Hepatocyte (in vitro differentiated cells): ENCODE data around the gene SFTPD. TPM values are rescaled to one million over a fixed set of nuclear protein-coding genes. Genes with fewer than 3 reads are reported as not detected.
"Not testable (repeated sequence)": the region's sequence is repeated elsewhere in the genome, so short reads cannot be mapped to it uniquely, and the experiment has no call there.

Source experiments
- DNase-seq: peaks from one replicate; pipeline ENCODE4 v3.0.0-alpha.2; 2016; ENCODE audit warnings: low spot score
- H2AFZ ChIP-seq: fragments of 200-600 bp; sonication (generic); 2 replicates; pipeline ENCODE4 v1.6.0; 2016; ENCODE audit warnings: antibody characterized with exemption, mild to moderate bottlenecking
- H3K27ac ChIP-seq: fragments of 200-600 bp; sonication (generic); 2 replicates; pipeline ENCODE4 v1.5.1; 2016; ENCODE audit warnings: mild to moderate bottlenecking
- H3K27me3 ChIP-seq: fragments of 200-600 bp; sonication (generic); 2 replicates; pipeline ENCODE4 v1.6.1; 2016
- H3K36me3 ChIP-seq: fragments of 200-600 bp; sonication (generic); replicated peaks from 2 replicates; pipeline ENCODE4 v1.5.1; 2016; ENCODE audit warnings: low read depth; ENCODE audit not compliant: insufficient read depth
- H3K4me1 ChIP-seq: fragments of 200-600 bp; sonication (generic); 2 replicates; pipeline ENCODE4 v1.5.1; 2016; ENCODE audit warnings: mild to moderate bottlenecking, moderate library complexity; ENCODE audit not compliant: insufficient read depth
- H3K4me2 ChIP-seq: fragments of 200-600 bp; sonication (generic); 2 replicates; pipeline ENCODE4 v1.6.0; 2016
- H3K4me3 ChIP-seq: fragments of 200-600 bp; sonication (generic); 2 replicates; pipeline ENCODE4 v1.5.1; 2016; ENCODE audit warnings: mild to moderate bottlenecking
- H3K79me2 ChIP-seq: fragments of 200-600 bp; sonication (generic); 2 replicates; pipeline ENCODE4 v1.6.0; 2017; ENCODE audit warnings: mild to moderate bottlenecking
- H3K9me2 ChIP-seq: fragments of 200-600 bp; sonication (generic); replicated peaks from 2 replicates; pipeline ENCODE4 v1.6.0; 2017; ENCODE audit warnings: mild to moderate bottlenecking; ENCODE audit not compliant: insufficient read depth
- H3K9me3 ChIP-seq: fragments of 200-600 bp; sonication (generic); 2 replicates; pipeline ENCODE4 v1.5.1; 2016; ENCODE audit warnings: low read depth, mild to moderate bottlenecking
- H4K20me1 ChIP-seq: fragments of 200-600 bp; sonication (generic); 2 replicates; pipeline ENCODE4 v1.6.0; 2016; ENCODE audit warnings: mild to moderate bottlenecking; ENCODE audit not compliant: insufficient read depth, poor library complexity, severe bottlenecking
- EZH2 ChIP-seq: fragments of 200-600 bp; sonication (generic); IDR thresholded peaks from 2 replicates; pipeline ENCODE4 v1.6.1; 2016; ENCODE audit warnings: antibody characterized with exemption, mild to moderate bottlenecking, borderline replicate concordance
- EZH2phosphoT487 ChIP-seq: fragments of 200-600 bp; sonication (generic); IDR thresholded peaks from one replicate; pipeline ENCODE4 v1.6.1; 2018; ENCODE audit warnings: antibody characterized with exemption, mild to moderate bottlenecking, low read depth, moderate library complexity; ENCODE audit not compliant: unreplicated experiment, severe bottlenecking
- WGBS: methylation state at CpG from one replicate; pipeline ENCODE4 v1.1.6; 2016; ENCODE audit warnings: low lambda C conversion rate; ENCODE audit errors: missing lambda C conversion rate; 5-methylcytosine and 5-hydroxymethylcytosine counted together
- polyA plus RNA-seq: library from polyadenylated mRNA; unstranded; fragments of >200 nt; fragmentation: Nextera tagmentation; extraction: Ambion mirVana; gene quantifications from 2 replicates; pipeline ENCODE4 v1.2.1, GENCODE V29; 2016
- total RNA-seq: library from RNA; depleted of rRNA; stranded (reverse); fragments of >200 nt; gene quantifications from 2 replicates; pipeline ENCODE4 v1.2.3, GENCODE V29; 2014
- TF ChIP-seq, protein P1 (sequence below): fragments of 200-600 bp; sonication (generic); IDR thresholded peaks from 2 replicates; pipeline ENCODE4 v1.5.1; 2016; ENCODE audit warnings: antibody characterized with exemption, mild to moderate bottlenecking; ENCODE audit not compliant: poor library complexity

Gene SFTPD
- total and polyA plus RNA-seq, 2 experiments from 2014 or later: 55.5 to 233 TPM

DNA sequence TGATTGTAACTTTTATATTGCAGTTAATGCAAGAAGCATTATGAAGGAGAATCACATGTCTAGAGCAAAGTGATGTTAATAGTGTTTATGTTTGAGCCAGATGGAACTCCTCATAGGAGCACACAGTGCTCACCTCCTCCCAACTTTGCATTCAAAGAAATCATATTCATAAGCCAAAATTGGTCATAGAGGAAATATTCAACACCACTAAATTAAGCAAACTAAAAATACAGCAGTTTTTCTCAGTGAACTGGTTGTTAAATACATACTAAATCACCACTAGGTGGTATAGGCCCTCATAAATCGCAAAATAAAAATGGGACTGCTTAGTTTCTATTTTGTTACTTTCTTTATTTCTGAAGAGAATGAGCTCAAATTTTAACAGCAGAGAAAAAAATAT, 34.4 kb downstream of the SFTPD start:
- not testable (repeated sequence) for H4K20me1 ChIP-seq, DNase-seq, H3K9me3 ChIP-seq, H2AFZ ChIP-seq, H3K27me3 ChIP-seq, H3K27ac ChIP-seq, H3K79me2 ChIP-seq, H3K4me1 ChIP-seq, H3K9me2 ChIP-seq, H3K36me3 ChIP-seq, H3K4me3 ChIP-seq, H3K4me2 ChIP-seq
- 93% methylated on average over 1 of the region's 1 CpG for WGBS
- TF ChIP-seq, protein P1, sequence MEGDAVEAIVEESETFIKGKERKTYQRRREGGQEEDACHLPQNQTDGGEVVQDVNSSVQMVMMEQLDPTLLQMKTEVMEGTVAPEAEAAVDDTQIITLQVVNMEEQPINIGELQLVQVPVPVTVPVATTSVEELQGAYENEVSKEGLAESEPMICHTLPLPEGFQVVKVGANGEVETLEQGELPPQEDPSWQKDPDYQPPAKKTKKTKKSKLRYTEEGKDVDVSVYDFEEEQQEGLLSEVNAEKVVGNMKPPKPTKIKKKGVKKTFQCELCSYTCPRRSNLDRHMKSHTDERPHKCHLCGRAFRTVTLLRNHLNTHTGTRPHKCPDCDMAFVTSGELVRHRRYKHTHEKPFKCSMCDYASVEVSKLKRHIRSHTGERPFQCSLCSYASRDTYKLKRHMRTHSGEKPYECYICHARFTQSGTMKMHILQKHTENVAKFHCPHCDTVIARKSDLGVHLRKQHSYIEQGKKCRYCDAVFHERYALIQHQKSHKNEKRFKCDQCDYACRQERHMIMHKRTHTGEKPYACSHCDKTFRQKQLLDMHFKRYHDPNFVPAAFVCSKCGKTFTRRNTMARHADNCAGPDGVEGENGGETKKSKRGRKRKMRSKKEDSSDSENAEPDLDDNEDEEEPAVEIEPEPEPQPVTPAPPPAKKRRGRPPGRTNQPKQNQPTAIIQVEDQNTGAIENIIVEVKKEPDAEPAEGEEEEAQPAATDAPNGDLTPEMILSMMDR: peak; percentile 17

DNA sequence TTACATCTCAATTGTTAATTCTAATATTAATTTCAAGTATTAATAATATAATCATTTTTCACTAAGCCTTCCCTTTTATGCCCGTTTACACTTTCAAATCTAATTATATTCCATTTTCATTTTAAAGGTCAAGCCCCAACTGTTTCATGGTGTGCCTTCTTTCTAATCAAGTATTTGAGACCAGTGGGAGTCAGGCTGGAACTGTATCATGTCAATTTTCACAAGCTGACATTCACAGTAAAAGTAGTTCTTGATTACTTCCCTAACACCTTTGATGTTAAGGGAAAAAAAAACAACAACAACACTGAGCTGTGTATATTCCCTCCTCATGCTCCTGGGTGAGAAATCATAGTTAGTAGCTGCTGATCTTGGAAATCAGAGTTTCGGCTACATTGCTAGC, 38.1 kb downstream of the SFTPD start:
- Histone ChIP-seq H3K9me3 (no peaks in the 10 kb centered on the region), H3K4me1 (no peaks in the 10 kb centered on the region), H2AFZ (no peak overlapping the region), H3K27me3 (peaks cover 3% of the 10 kb centered on the region), H3K27ac (no peak overlapping the region), H3K4me2 (no peak overlapping the region), H3K4me3 (no peak overlapping the region), H4K20me1 (no peaks in the 10 kb centered on the region), H3K9me2 (no peaks in the 10 kb centered on the region), H3K36me3 (no peaks in the 10 kb centered on the region), H3K79me2 (no peaks in the 10 kb centered on the region)
- 92% methylated on average over 2 of the region's 2 CpGs for WGBS
- DNase-seq: no peak
- TF ChIP-seq EZH2phosphoT487 (no peak), EZH2 (no peak)
- TF ChIP-seq, protein P1: no peak

DNA sequence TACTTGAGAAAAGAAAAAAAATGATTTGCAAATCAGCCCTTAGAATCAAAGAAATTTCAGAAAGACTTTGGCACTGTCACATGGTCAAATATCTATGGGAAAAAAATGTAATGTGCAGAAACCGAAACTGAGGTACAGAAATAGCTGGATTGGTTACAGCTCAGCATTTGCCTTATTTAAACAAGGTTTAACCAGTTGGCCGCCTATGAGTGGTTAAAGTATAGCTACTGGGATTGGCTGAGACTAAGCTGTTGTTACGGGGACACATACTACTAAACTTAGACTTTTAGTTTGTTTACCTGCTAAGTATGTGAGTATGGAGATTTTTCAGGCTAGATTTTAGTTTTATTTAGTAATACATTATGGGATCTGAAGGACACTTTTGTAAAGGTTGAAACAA, 38.6 kb downstream of the SFTPD start:
- H3K27ac ChIP-seq: no peak overlapping the region
- H4K20me1 ChIP-seq: no peaks in the 10 kb centered on the region
- no peak overlapping the region for H2AFZ ChIP-seq
- H3K79me2 ChIP-seq: no peaks in the 10 kb centered on the region
- no peak for DNase-seq
- peaks cover 8% of the 10 kb centered on the region for H3K27me3 ChIP-seq
- no peaks in the 10 kb centered on the region for H3K9me2 ChIP-seq
- H3K4me2 ChIP-seq: no peak overlapping the region
- TF ChIP-seq EZH2phosphoT487 (no peak), EZH2 (no peak)
- TF ChIP-seq, protein P1: no peak
- H3K4me3 ChIP-seq: no peak overlapping the region
- H3K9me3 ChIP-seq: no peaks in the 10 kb centered on the region
- H3K4me1 ChIP-seq: no peaks in the 10 kb centered on the region
- H3K36me3 ChIP-seq: no peaks in the 10 kb centered on the region
- 75% methylated on average over 3 of the region's 3 CpGs for WGBS
